ENCODE data around the gene AREL1.

AREL1 gene

DNA sequence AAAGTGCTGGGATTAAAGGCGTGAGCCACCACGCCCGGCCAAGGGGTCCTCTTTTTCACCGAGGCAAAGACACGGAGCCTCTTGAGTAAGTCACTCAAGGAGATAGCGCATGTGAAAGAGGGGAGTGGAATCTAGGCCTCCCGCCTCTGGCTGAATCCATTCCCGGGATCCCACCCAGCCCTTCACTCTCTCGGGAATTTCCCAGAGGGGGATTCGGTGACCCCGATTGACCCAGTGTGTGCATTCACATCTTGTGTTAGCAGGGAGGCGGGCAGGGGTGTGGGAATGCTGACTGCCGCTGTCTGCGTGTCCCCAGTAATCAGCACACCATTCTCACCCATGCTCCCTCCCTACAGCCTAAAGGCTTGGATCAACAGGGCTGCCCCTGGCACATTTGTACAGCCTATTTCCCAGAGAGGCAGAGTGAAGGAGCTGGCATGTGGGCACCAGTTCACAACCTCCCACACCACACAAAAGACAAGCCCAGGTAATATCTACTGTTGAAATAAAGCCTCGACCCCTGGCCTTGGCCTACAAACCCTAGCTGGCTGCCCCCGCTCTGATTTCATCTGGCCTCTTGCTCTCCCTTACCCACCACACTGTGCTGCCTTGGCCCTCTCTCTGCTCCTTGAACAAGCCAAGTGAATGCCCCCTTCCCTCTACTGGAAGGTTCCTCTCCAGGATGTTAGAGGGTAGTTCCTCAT is 99.5 kb downstream of the AREL1 start:
- TF ChIP-seq CTCF (conservative IDR thresholded peaks at IDR 0.05; ENCODE audit: low read length) = no peak

GRCh38 chr14:74612350-74613021 is 100.4 kb downstream of the AREL1 start:
- peak overlapping the region; percentile 76 for H3K4me3 ChIP-seq (ENCODE audit: low read length)
- peak; percentile 48; the same call in 1 of the 2 replicates for TF ChIP-seq CTCF (conservative IDR thresholded peaks at IDR 0.05; ENCODE audit: low read length)
- DNase-seq (ENCODE audit: low read depth) = peak; percentile 82

More for the DNA sequence above, 99.5 kb downstream of the AREL1 start:
- no peak overlapping the region for H3K4me3 ChIP-seq (ENCODE audit: low read length)
- DNase-seq (ENCODE audit: low read depth) = no peak

DNA sequence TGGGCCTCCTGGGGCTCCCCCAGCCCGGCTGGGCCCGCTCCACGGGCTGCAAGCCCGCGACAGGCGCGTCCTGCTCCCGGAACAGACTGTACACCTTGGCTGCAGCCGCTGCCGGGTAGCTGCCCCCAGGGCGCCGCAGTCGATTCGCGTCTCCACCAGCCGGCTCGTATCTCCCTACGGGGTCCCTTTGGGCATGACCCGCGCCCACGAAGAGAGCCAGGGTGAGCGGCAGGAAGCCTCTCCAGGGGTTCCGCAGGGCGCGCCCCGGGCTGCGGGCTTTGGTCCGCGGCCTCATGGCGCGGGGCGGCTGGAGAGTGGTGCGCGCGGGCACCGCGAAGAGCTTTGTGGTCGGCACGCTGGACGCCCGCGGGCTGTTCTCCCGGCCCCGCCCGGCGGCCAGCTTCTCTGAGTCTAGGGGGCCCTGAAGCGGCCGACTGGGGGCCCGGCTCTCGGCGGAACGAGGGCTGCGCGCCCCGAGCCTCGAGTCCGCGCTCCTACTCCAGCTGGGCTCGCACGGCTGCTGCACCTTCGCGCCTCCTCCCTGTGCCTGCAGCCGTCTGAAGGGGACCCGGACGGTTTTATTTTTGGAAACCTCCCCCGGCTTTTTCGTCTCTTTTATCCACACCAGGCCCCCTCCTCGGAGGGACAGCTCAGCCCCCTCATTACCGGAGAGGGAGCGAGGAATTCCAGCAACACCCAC is 101.1 kb downstream of the AREL1 start, which contains the start of gene LTBP2:
Gene LTBP2, minus strand, starts transcription at position 588 of the 700 bp plus-strand sequence. Its CDS starts 293 bp downstream, at position 295.
- DNase-seq (ENCODE audit: low read depth) = no peak
- no peak for TF ChIP-seq CTCF (conservative IDR thresholded peaks at IDR 0.05; ENCODE audit: low read length)

More for the DNA sequence above, 101.1 kb downstream of the AREL1 start, which contains the start of gene LTBP2:
- H3K4me3 ChIP-seq (ENCODE audit: low read length) = peak within 1 kb of the TSS; percentile 76
